H1 (cell line): Measurements from ENCODE around the gene PNCK. TPM values are rescaled to one million over a fixed set of nuclear protein-coding genes. Genes with fewer than 3 reads are reported as not detected.

Source experiments
- polyA plus RNA-seq, 7 experiments: library from polyadenylated mRNA; depleted of rRNA in 3 of 7; stranded (reverse) in 5 of 7; unstranded in 2 of 7; fragments of >200 nt in 5 of 7; fragments of 200-250 nt in 2 of 7; gene quantifications; 1 replicate in 5 of 7; 2 replicates in 1 of 7; 4 replicates in 1 of 7; pipeline versions ENCODE4 v1.2.1 to v1.2.3, GENCODE V29; 2011 to 2013; ENCODE audit warnings: missing spikeins in 2 of 7, mixed read lengths in 2 of 7
- small RNA-seq: library from polyadenylated mRNA; stranded (forward); fragments of <200 nt; extraction: miRNeasy Mini kit (QIAGEN cat#:217004); gene quantifications from one replicate; pipeline ENCODE3, GENCODE V24; 2013; ENCODE audit not compliant: insufficient read depth
- total RNA-seq: library from RNA; stranded (reverse); fragmentation: NEBNext Ultra II Directional; extraction: Animal tissue kit (Norgen Biotek cat#: 25700); gene quantifications from 2 replicates; pipeline ENCODE4 v1.2.1, GENCODE V29; 2021

PNCK gene
- total and polyA plus RNA-seq, 2 of the 8 experiments (the other 6 are each of a cell fraction or from before 2014, with no cell fraction given) = 6.2 to 6.3 TPM

Small RNA genes within 50 kb of the gene (small RNA-seq; reads per million reads assigned to genes)
- gene RN7SL687P = not detected

Other genes with a start within 250 kb of the PNCK start
- gene TREX2, start 227.8 kb downstream of the PNCK start, total RNA-seq = 0.69 and 0.71 TPM in 2 replicates
- gene TREX2, start 227.8 kb downstream of the PNCK start, polyA plus RNA-seq (2011; rRNA removed) = 0.80 and 1.5 TPM in 2 replicates
- gene HAUS7, start 203.2 kb downstream of the PNCK start, total RNA-seq = 53.4 and 54.0 TPM in 2 replicates
- gene HAUS7, start 203.2 kb downstream of the PNCK start, polyA plus RNA-seq (2011; rRNA removed) = 45.4 and 56.9 TPM in 2 replicates
- 2.1 and 2.4 TPM in 2 replicates for gene BGN, start 178.8 kb downstream of the PNCK start, total RNA-seq
- 1.8 and 2.7 TPM in 2 replicates for gene BGN, start 178.8 kb downstream of the PNCK start, polyA plus RNA-seq (2011; rRNA removed)
- 0.15 and 0.19 TPM in 2 replicates for gene ATP2B3, start 156.2 kb downstream of the PNCK start, total RNA-seq
- gene ATP2B3, start 156.2 kb downstream of the PNCK start, polyA plus RNA-seq (2011; rRNA removed) = 0.14 and 0.24 TPM in 2 replicates
- gene CCNQ, start 74.7 kb downstream of the PNCK start, total RNA-seq = 15.8 and 16.6 TPM in 2 replicates
- 32.1 and 34.9 TPM in 2 replicates for gene CCNQ, start 74.7 kb downstream of the PNCK start, polyA plus RNA-seq (2011; rRNA removed)
- 0.63 and 1.1 TPM in 2 replicates for gene DUSP9, start 26.6 kb downstream of the PNCK start, total RNA-seq
- gene DUSP9, start 26.6 kb downstream of the PNCK start, polyA plus RNA-seq (2011; rRNA removed) = 0.80 and 1.2 TPM in 2 replicates
- 94.7 and 98.5 TPM in 2 replicates for gene SLC6A8, start 14.1 kb upstream of the PNCK start, total RNA-seq
- 87.7 and 132 TPM in 2 replicates for gene SLC6A8, start 14.1 kb upstream of the PNCK start, polyA plus RNA-seq (2011; rRNA removed)
- 157 and 159 TPM in 2 replicates for gene BCAP31, start 50.6 kb upstream of the PNCK start, total RNA-seq
- 136 and 139 TPM in 2 replicates for gene BCAP31, start 50.6 kb upstream of the PNCK start, polyA plus RNA-seq (2011; rRNA removed)
- gene ABCD1, start 51.0 kb upstream of the PNCK start, total RNA-seq = 4.6 and 6.6 TPM in 2 replicates
- gene ABCD1, start 51.0 kb upstream of the PNCK start, polyA plus RNA-seq (2011; rRNA removed) = 3.1 and 6.7 TPM in 2 replicates
- 2.7 TPM in 2 replicates for gene PLXNB3, start 90.4 kb upstream of the PNCK start, total RNA-seq
- 1.2 and 1.6 TPM in 2 replicates for gene PLXNB3, start 90.4 kb upstream of the PNCK start, polyA plus RNA-seq (2011; rRNA removed)
- gene SRPK3, start 107.2 kb upstream of the PNCK start, total RNA-seq = not detected in 2 replicates
- gene SRPK3, start 107.2 kb upstream of the PNCK start, polyA plus RNA-seq (2011; rRNA removed) = not detected in 2 replicates
- 36.1 and 39.4 TPM in 2 replicates for gene IDH3G, start 120.6 kb upstream of the PNCK start, total RNA-seq
- gene IDH3G, start 120.6 kb upstream of the PNCK start, polyA plus RNA-seq (2011; rRNA removed) = 66.7 and 96.2 TPM in 2 replicates
- gene SSR4, start 120.9 kb upstream of the PNCK start, total RNA-seq = 161 and 168 TPM in 2 replicates
- gene SSR4, start 120.9 kb upstream of the PNCK start, polyA plus RNA-seq (2011; rRNA removed) = 642 and 734 TPM in 2 replicates
- gene PDZD4, start 156.7 kb upstream of the PNCK start, total RNA-seq = 169 and 174 TPM in 2 replicates
- gene PDZD4, start 156.7 kb upstream of the PNCK start, polyA plus RNA-seq (2011; rRNA removed) = 45.8 and 77.2 TPM in 2 replicates
- gene L1CAM, start 212.4 kb upstream of the PNCK start, total RNA-seq = 38.7 and 43.0 TPM in 2 replicates
- 11.0 and 16.4 TPM in 2 replicates for gene L1CAM, start 212.4 kb upstream of the PNCK start, polyA plus RNA-seq (2011; rRNA removed)
- gene AVPR2, start 230.9 kb upstream of the PNCK start, total RNA-seq = not detected in 2 replicates
- 0.08 and 0.09 TPM in 2 replicates for gene AVPR2, start 230.9 kb upstream of the PNCK start, polyA plus RNA-seq (2011; rRNA removed)